HK-2 (cell line): ENCODE results near the gene ARL4C.

ENCODE experiments used
- DNase-seq: peaks from one replicate; pipeline ENCODE4 v3.0.0-alpha.2; 2018; ENCODE audit not compliant: unreplicated experiment

ARL4C gene, protein sequence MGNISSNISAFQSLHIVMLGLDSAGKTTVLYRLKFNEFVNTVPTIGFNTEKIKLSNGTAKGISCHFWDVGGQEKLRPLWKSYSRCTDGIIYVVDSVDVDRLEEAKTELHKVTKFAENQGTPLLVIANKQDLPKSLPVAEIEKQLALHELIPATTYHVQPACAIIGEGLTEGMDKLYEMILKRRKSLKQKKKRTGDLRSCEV

DNA sequence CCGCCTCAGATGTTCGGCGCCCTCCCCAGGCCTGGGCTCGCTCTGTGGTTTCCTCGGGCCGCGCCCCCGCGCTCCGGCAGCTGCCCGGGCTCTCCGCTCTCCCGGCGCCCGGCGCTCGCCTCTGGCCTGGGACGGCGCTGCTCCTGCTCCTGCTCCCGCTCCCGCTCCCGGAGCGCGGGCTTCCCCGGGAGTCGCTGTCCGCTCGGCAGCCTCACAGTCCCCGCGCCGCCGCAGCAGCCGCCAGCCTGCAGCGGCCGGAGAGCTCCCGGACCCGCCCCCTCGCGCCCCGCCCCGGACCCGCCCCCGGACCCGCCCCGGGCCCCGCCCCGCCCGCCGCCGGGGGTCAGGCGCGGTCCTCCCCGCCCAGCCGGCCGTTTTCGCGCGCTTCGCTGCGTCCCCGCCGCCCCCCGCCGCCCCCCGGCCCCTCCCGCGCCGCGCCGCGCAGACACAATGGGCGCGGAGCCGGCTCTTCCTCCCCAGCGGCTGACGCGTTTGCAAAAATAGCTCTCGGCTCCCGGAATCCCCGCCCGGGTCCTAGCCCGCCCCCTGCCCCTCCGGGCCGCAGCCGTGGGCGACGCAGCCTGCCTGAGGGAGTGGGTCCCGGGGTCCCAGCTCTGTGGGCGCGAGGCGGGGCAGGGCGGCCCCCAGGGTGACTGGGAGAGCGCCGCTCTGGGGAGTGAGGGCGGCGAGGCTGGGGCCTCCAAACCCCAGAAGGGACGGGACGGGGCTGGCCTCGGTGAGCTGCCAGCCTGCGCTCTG is at the start of gene ARL4C:
Gene ARL4C, minus strand, starts transcription at position 247 of the 759 bp plus-strand sequence. CDS start 495 bp downstream, outside the sequence.
- peak; percentile 84 for DNase-seq

- peak; percentile 77 for DNase-seq
These were observed 48.1 kb upstream of the ARL4C start for GRCh38 chr2:234544659-234545611.

DNA sequence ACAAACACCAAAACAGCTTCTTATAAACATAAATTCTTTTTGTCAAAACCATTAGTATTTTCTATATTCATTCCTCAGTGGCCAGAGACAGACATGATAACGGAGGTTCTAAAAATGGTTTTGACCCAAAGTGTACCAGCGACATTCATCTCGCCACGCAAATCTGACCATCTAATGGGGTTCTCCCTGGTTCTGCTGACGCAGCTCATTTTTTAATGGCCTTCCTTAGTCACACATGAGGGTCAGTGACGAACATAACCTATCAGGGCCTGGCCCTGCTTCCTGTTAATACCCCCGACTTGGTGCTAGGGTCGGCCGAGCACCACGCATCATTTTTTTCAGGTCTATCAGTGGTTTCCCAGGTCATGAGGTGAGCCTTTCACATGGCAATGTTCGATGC is 45.9 kb upstream of the ARL4C start:
- no peak for DNase-seq

- no peak for DNase-seq
These were observed 41.0 kb upstream of the ARL4C start for GRCh38 chr2:234537929-234538328.

GRCh38 chr2:234536178-234536965 is 39.5 kb upstream of the ARL4C start:
- DNase-seq = no peak

DNA sequence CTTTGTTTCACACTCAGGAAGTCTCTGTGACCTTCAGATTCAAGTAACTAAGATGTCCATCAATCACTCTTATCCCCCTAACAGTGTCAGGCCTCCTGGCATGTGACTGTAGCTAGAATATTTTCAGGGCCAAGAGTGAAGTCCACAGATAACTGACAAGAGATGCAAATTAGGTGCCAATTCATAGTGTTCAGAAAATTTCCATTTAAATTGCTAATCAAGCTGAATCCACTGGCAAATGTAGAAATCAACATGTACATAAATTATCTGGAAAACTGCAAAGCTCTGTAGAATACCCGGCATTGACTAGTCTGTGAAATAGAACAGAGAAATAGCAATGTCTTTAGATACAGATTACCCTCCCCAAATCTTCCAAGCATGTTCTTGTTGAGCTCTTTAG is 38.6 kb upstream of the ARL4C start:
- no peak for DNase-seq

DNA sequence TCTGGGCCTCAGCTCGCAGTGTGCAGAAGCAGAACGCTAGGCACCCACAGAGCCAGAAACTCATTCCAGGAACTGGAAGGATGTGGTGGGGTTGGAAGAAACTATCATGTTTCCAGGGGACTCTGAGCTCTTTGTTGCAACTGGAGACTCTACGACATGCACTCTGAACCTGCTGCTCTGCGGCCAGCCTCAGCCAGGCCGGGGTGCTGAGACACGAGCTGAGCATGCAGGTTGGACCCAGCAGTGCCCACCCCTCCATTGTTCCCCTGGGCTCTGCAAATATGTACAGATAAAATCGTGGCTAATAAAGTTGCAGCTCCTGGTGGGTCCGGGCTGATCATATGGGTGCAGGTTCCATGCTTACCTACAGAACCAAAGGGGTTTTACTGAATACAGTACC is 37.6 kb upstream of the ARL4C start:
- DNase-seq = no peak

GRCh38 chr2:234533626-234534025 is 36.7 kb upstream of the ARL4C start:
- no peak for DNase-seq

DNA sequence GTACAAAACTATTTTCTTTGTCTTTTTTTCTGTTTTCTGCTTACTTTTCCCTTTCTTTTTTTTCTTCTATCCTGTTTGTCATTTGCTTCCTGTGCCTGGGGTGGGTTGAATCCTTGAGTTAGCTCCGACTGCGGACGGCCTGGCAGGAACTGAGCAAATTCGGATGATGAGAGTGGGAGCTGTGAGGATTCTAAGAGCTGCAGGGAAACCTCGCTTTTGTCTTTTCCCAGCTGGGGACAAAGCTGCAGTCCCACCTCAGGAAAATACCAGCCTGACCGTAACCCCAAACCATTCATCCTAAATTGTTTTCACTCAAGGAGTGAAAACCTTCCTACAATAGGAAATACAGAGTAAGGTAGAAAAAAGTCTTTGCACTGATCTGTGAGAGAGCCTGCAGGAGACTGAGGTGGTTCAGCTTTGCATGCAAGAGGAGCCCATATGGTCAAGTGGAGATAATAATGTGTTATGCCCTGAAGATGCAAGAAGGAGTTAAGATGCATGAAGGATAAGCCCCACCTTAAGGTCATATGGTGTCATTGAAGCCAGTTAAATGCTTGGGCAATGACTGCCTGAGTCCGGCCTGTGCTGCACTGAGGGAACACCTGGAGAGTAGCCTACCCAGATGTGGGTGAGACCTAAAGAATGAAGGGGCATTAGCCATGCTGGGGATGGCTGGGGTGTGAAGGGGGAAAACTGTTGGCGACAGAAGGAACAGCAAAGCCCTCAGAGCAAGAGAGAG is 31.7 kb upstream of the ARL4C start:
- DNase-seq = no peak

GRCh38 chr2:234526711-234527110 is 29.8 kb upstream of the ARL4C start:
- no peak for DNase-seq

DNA sequence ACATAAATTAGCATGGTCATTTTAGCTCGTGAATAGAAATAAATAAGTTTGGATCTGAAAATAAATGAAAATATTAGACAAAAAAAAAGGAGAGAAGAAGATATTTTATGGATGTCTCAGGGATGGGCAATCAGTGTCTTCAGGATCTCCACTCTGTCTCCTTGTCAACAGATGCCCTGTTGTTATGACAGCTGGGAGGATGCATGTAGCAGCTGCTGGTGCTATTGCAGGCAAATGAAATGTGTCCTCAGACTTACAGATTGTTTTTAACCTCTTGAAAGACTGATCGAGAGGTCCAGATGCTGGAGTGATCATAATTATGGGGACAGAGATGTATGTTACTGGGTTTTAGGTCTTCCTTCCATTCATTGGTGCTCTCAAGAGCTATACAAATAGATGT is 24.7 kb upstream of the ARL4C start:
- DNase-seq = no peak

GRCh38 chr2:234518986-234519642 is 22.2 kb upstream of the ARL4C start:
- no peak for DNase-seq

DNA sequence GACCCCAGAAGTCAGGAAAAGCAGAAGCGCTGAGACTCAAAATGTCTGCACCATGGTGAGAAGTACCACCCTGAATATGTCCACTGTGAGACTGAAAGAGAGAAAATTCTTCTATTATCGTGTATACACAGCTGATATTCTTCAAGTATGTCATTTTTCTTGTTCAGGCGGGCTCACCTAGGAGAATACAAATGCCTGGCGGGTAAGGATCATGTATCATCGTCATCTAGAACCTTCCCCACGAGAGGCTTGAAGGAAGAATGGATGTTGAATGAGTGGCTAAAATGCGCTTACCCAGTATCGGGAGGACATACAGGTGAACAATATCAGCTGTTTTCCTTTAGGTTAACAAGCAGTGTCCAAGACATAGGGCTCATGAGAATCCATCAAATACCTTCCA is 21.1 kb upstream of the ARL4C start:
- DNase-seq = no peak

- no peak for DNase-seq
These were observed 18.2 kb upstream of the ARL4C start for GRCh38 chr2:234514873-234515638.

DNA sequence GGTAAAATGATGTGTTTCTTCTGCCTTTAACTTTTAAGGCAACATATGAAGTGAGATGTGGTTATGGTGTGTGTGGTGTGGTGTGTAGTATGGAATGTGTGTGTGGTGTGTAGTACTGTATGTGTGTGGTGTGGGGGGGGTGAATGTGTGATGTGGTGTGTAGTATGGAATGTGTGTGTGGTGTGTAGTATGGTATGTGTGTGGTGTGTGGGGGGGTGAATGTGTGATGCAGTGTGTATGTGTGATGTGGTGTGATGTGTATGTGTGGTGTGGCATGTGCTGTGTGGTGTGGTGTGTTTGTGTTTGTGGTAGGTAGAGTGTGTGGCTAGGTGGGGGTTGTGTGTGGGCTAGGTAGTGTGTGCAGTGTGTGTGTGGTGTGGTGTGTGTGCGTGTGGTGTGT is 17.2 kb upstream of the ARL4C start:
- DNase-seq = no peak

DNA sequence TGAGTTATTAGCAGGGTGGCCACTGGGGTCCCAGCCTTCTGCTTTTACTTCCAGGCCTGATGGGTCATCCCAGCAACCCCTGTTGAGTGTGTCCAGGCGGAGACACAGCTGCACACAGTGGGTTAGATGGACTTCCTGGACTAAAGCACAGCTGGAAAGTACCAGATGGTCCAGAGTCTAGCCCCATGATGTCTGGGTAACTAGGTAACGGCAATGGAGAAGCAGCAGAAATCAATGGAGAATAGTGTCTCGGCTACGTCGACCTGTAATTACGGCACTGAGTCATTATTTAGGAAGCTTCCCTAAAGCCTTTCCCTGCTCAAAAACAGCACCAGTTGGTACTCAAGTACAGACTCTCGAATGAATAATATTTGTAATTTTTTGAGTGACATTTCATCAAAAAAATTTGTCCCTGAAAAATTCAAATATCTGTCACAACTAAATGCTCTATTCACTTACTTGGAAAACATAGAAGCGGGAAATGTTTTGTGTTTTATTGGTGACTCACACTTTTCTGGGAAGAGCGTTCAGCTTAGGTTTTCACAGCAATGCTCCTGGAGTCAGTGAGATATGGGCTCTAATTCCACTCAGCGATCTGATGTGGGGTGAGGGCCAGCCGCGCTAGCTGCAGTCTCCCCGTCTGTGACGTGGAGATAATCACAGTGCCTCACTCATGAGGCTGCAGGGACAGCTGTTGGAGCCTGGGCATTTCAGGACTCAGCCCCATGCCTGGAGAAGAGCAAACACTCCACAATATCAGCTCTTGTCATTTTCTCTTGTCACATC is 16.2 kb upstream of the ARL4C start:
- DNase-seq = no peak

DNA sequence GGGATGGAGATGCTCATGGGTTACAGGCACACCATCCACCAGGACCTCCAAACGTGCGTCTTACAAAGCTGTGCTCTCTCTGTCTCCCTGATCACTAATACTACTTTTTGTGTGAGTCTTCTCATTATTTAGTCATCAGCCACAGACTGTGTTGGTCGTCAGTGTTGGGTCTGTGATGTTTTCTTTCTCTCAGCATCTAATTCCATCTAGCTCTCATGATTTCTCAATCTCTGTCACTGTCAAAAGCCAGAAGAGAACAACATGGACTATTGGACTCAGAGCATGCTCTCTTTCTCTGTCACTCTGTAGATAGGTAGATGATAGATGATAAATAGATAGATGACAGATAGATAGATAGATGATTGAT is 6.0 kb upstream of the ARL4C start:
- DNase-seq = no peak

DNA sequence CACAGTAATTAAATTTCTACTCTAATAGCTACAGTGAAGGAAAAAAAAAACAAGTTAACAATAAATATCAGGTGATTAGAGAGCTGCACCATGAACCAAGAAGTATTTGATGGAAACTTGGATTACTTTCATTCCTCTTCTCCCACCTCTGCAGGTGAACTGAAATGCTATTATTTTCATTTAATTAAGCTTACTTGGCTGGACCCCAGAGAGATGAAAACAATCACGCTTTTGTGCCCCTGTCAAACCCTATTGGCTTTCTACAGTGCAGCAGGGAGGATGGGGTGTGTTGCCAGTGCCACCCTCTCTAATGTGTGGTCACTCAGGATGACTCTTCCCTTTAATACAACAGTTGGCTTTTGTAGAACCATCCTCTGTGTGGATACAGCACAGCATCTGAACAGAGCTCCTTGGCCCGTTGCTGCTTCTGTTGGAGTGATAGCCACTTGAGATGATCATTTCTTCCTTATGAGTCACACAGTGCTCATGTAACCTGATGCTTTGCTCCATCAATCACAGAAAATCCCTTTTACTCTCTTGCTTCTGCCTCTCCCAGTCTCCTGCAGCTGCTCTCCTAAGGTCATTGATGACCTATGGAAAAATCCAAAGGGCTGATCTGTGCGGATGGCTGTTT is 5.5 kb upstream of the ARL4C start:
- DNase-seq = peak; percentile 57
